Lung (tissue), 12 donors: Measurements from ENCODE around the gene ACSF3. TPM values are rescaled to one million over a fixed set of nuclear protein-coding genes. Genes with fewer than 3 reads are reported as not detected.

ENCODE experiments used
- ATAC-seq: fragments of 200-7000 bp; cut with Tn5 transposase; one replicate; pipeline ENCODE4 v1.9.1; 2020; ENCODE audit warnings: moderate number of reproducible peaks; ENCODE audit not compliant: insufficient read depth, low FRiP score
- DNase-seq, 3 donors: peaks; one replicate each; pipeline ENCODE4 v3.0.0-alpha.2; 2013 to 2017
- H3K27ac ChIP-seq, 2 donors: one replicate each; pipeline ENCODE4 v1.5.1; 2013; ENCODE audit warnings: mild to moderate bottlenecking in 2 of 2, moderate library complexity in 2 of 2, control low read depth in 1 of 2, inconsistent platforms in 1 of 2, low read depth in 1 of 2, low read length in 1 of 2
- H3K27me3 ChIP-seq, 3 donors: one replicate each; pipeline ENCODE4 v1.5.1; 2013; ENCODE audit warnings: low read length in 2 of 3; ENCODE audit not compliant: control insufficient read depth in 3 of 3, insufficient read depth in 3 of 3
- H3K36me3 ChIP-seq, 4 donors: one replicate each; pipeline ENCODE4 v1.5.1; 2013; ENCODE audit warnings: low read length in 4 of 4, mild to moderate bottlenecking in 1 of 4, moderate library complexity in 1 of 4; ENCODE audit not compliant: control insufficient read depth in 4 of 4, insufficient read depth in 4 of 4
- H3K4me1 ChIP-seq, 5 donors: one replicate each; pipeline ENCODE4 v1.5.1; 2013; ENCODE audit warnings: low read length in 5 of 5, mild to moderate bottlenecking in 2 of 5, moderate library complexity in 1 of 5; ENCODE audit not compliant: control insufficient read depth in 5 of 5, insufficient read depth in 5 of 5
- H3K4me3 ChIP-seq: one replicate; pipeline ENCODE4 v1.5.1; 2013; ENCODE audit warnings: mild to moderate bottlenecking, control low read depth, moderate library complexity
- H3K9ac ChIP-seq, 2 donors: one replicate each; pipeline ENCODE4 v1.5.1; 2013; ENCODE audit warnings: low read length in 2 of 2, control low read depth in 1 of 2; ENCODE audit not compliant: insufficient read depth in 1 of 2
- H3K9me3 ChIP-seq, 4 donors: one replicate each; pipeline ENCODE4 v1.5.1; 2013; ENCODE audit warnings: low read length in 3 of 4, mild to moderate bottlenecking in 1 of 4, moderate library complexity in 1 of 4; ENCODE audit not compliant: control insufficient read depth in 4 of 4, insufficient read depth in 3 of 4
- WGBS, 2 donors: extraction: QIAGEN DNeasy Blood & Tissue Kit; methylation state at CpG; one replicate each; pipeline ENCODE4 v1.1.7; 2013; 5-methylcytosine and 5-hydroxymethylcytosine counted together
- polyA plus RNA-seq, 2 donors: library from polyadenylated mRNA; stranded (reverse); fragments of 200-250 nt; gene quantifications; one replicate each; pipeline ENCODE4 v1.2.1, GENCODE V29; 2013
- total RNA-seq, 2 donors: library from RNA; depleted of rRNA in 1 of 2; stranded (reverse); fragments of >200 nt in 1 of 2; gene quantifications; one replicate each; pipeline ENCODE4 v1.2.1, GENCODE V29; 2014 to 2021
- TF ChIP-seq, protein P1 (sequence below): IDR thresholded peaks from 2 replicates; pipeline ENCODE4 v1.5.1; 2012; ENCODE audit warnings: mild to moderate bottlenecking; ENCODE audit errors: control extremely low read depth, extremely low read depth
- donor health status: control.
- donor health status: control.
- donor health status: Bipolar disorder and iron deficiency.
- donor health status: healthy.
- donor health status: DM: yes; HTN: yes; CAD: no.

Gene ACSF3
- total and polyA plus RNA-seq, 4 donors = 17.4 to 33.6 (median 31.2) TPM

DNA sequence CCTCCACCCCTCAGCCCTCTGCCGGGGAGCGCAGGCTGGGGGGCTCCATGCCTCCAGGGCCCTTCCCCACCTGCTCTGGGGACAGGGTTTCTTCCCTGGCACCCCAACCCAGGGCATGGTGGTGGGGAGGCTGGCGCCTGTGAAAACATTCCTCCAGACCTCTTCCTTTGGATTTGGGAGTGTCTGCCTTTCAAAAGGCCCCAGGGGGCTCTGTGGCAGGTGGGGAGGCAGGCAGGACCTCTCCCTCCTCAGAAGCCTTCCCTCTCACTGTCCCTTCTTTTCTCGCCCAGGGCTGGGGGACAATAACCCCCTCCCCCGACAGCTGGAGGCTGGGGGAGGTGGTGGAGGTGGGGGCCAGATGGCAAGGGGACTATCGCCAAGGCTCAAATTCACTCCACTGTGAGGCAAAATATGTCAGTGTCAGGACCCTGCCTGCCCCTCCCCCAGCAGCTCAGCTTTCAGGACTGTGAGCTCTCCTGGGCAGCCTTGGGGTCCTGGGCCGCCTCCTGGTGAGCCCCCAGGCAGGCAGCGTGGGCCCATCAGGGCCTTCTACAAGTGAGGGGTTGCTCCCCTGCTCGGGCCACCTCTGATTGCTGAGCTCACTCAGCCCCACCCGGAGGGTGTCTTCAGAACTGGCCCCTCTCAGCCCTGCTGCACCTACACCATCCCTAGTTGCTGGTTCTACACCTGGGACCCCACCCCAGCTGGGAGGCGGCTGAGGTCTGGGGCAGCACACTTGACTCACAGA lies 79.7 kb downstream of the ACSF3 start:
- H3K27me3 ChIP-seq = peaks cover 0 to 6% (median 2%) of the 10 kb centered on the region in 3 donors
- H3K4me3 ChIP-seq = no peak overlapping the region
- no peak overlapping the region for H3K27ac ChIP-seq
- TF ChIP-seq, protein P1, sequence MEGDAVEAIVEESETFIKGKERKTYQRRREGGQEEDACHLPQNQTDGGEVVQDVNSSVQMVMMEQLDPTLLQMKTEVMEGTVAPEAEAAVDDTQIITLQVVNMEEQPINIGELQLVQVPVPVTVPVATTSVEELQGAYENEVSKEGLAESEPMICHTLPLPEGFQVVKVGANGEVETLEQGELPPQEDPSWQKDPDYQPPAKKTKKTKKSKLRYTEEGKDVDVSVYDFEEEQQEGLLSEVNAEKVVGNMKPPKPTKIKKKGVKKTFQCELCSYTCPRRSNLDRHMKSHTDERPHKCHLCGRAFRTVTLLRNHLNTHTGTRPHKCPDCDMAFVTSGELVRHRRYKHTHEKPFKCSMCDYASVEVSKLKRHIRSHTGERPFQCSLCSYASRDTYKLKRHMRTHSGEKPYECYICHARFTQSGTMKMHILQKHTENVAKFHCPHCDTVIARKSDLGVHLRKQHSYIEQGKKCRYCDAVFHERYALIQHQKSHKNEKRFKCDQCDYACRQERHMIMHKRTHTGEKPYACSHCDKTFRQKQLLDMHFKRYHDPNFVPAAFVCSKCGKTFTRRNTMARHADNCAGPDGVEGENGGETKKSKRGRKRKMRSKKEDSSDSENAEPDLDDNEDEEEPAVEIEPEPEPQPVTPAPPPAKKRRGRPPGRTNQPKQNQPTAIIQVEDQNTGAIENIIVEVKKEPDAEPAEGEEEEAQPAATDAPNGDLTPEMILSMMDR = no peak
- H3K4me1 ChIP-seq = peaks cover 0 to 42% (median 9%) of the 10 kb centered on the region in 5 donors
- no peaks in the 10 kb centered on the region for H3K36me3 ChIP-seq
- no peak overlapping the region for H3K9ac ChIP-seq
- ATAC-seq (no peak), DNase-seq (no peak)
- WGBS, 2 donors = 67 to 79% methylated on average over 9 to 11 of the region's 11 CpGs
- no peaks in the 10 kb centered on the region for H3K9me3 ChIP-seq

DNA sequence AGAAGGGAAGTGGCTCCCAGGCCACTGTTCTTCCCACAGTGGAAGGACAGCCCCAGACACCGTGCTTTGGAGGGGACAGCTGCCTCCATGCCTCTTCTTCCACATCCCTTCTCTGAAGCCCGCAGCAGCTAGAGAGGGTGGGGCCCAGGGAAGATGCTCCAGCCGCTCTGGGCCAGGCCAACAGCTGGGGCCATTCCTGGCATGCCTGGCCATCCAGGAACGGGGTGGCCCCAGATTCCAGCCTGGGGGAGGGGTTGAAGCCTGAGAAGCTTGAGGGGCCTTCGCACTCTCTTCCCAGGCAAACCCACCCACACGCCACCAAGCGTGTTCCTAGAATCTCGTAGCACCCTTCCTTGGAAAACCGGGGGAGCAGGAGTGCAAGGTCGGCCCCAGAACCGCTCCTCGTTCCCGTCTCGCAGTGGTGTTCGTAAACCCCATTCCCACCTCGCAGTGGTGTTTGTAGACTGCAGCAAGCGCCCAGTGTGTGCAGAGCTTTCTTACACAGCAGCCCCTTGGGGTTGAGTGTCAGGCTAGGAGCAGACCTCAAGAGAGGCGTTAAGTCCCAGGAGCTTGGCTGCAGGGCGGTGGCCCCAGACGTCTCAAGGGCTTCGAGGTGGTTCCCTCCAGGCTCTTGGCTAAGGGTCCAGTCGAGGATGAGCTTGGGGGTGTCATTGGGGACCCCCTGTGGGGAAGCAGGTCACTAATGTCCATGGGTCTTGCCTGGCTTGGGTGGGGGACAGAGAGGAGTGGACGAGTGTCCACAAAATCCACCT lies 80.6 kb downstream of the ACSF3 start:
- Histone ChIP-seq H3K27ac (no peak overlapping the region), H3K4me1 (peaks cover 0 to 42% (median 9%) of the 10 kb centered on the region in 5 donors), H3K36me3 (no peaks in the 10 kb centered on the region), H3K27me3 (peaks cover 0 to 6% (median 2%) of the 10 kb centered on the region in 3 donors), H3K4me3 (no peak overlapping the region), H3K9ac (no peak overlapping the region), H3K9me3 (no peaks in the 10 kb centered on the region)
- no peak for ATAC-seq
- TF ChIP-seq, protein P1 = no peak
- DNase-seq = no peak
- WGBS, 2 donors = 75 to 85% methylated on average over 23 of the region's 23 CpGs

DNA sequence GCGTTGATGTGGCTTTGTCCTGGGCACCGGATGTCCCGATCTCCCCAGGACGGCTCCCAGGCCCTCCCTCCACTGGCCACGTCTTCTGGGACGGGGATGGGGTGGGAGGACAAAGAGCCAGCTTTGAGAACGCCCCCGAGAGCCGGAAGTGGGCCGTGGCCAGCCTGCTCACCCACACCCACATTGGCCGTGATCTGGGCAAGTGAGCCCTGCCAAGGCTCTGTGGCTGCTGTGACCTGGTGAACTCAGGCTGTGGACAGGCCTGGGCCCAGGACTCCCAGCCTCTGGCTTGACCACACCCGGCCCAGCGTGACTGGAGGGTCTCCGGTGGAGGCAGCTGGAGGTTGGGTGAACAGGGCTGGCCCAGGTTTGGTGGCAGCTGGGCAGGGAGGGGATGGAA lies 81.2 kb downstream of the ACSF3 start:
- Histone ChIP-seq H3K4me3 (no peak overlapping the region), H3K27ac (no peak overlapping the region), H3K36me3 (no peaks in the 10 kb centered on the region), H3K27me3 (peaks cover 0 to 5% (median 2%) of the 10 kb centered on the region in 3 donors), H3K4me1 (peaks cover 0 to 43% (median 9%) of the 10 kb centered on the region in 5 donors), H3K9ac (no peak overlapping the region), H3K9me3 (no peaks in the 10 kb centered on the region)
- TF ChIP-seq, protein P1 = no peak
- ATAC-seq = no peak
- WGBS, 2 donors = 71 to 74% methylated on average over 14 of the region's 14 CpGs
- no peak for DNase-seq
